Fibroblast of skin of abdomen (primary cell): Measurements from ENCODE around the gene UNC5CL.
"Not testable (repeated sequence)": the region's sequence is repeated elsewhere in the genome, so short reads cannot be mapped to it uniquely, and the experiment has no call there.

Experiments
- DNase-seq: peaks from one replicate; pipeline ENCODE4 v3.0.0-alpha.2; 2013

The UNC5CL gene

DNA sequence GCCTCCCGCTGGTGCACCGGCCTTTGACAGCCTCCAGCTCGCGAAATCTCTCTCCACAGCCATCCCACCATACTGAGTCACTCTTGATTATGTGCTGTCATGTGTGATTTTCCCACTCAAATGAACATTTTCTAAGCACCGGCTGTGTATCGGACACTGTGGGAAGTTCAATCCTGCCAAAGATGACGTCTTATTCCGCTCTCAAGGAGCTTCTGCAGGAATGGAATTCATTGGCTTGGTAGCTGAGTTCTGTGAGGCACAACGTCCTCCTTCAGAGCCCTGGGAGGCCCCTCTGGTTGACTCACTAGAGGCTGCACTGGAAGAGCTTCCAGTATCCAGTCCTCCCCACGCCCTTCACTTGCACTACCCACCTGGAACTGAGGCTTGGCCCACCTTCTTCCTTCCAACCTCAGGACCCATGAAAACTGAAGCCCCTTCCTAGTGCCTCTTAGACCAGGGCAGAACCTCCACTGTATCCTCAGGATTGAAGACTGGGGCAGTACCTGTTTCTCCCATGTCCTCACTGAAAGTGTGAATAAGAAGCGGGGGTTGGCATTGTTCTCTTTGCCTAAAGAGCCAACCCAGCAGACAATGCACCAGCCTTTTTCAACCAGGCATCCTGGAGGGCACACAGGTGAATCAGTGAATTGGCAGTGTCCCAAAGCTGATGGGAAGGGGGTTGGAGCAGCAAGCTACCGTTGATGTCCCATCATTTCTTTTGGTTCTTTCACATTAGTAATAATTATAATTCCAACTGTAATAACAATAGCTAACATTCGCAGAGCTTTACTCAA is 1.7 kb downstream of the UNC5CL start:
- DNase-seq: no peak

DNA sequence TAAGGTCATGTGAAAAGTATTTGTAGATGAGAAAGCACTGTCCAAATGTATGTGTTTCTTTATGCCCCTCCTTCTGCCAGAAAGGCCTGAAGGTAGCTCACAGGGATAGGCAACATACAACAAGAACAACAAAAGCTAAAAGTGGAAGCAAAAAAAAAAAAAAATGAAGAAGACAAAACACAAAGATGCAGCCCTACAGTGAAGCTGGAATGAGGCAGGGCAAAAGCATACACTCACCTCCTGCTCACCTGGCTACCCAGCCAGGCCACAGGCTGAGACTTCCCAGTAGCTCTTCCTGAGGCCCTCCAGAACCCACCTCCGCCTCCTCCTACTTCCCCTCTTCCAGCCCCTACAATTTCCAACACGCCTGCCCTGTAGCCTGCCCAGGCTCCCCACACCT is 2.4 kb downstream of the UNC5CL start:
- DNase-seq: no peak

DNA sequence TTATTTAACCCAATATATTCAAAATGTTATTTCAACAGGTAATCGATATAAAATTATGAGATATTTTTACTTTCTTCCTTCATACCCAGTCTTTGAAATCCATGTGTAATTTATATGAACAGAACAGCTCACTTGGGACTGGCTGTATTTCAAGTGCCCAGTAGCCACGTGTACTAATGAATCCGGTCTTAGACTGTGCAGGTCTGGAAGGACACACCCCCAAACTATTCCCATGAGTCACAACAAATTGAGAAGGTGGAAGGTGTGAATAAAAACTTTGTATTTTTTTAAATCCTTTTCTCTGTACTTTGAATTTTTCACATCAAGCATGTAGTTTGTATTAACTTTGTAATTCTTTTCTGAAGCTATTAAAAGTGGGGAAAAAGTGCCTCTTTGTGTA is 2.8 kb downstream of the UNC5CL start:
- DNase-seq: no peak

DNA sequence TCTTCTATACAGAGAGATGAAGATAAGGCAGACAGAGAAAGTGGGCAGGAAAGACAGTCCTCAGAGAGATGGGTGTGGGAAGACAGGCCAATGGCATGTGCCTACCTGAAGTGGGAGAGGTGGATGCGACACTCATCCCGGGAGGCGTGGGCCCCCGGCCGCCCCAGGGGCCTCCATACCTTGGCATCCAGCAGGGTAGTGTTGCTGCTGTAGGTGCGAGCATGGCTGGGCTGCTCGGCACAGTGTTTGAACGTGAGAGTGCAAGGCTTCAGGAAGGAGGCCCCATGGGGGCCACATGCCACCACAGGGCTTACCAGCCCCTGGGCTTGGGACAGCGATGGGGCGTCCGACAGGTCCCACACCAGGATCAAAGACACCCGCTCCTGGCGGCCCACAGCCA is 5.2 kb downstream of the UNC5CL start:
- DNase-seq: no peak

DNA sequence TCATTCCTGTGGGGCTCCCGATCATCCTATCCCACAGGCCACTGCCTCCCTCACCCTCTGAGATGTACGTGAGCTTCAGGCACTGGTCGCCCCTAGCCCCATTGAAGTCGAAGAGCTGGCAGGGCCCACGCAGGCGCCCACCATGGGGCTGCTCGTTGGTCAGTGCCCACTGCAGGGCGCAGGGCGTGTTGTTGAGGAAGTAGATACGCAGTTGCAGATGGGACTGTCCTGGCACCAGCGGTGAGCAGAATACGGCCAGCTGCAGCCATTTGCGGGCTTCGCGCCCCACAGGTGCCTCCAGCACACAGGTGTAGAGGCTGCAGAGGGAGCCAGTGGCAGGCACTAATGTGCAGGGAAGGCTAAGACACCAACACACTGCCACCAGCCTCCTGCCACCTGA is 6.2 kb downstream of the UNC5CL start:
- DNase-seq: no peak

DNA sequence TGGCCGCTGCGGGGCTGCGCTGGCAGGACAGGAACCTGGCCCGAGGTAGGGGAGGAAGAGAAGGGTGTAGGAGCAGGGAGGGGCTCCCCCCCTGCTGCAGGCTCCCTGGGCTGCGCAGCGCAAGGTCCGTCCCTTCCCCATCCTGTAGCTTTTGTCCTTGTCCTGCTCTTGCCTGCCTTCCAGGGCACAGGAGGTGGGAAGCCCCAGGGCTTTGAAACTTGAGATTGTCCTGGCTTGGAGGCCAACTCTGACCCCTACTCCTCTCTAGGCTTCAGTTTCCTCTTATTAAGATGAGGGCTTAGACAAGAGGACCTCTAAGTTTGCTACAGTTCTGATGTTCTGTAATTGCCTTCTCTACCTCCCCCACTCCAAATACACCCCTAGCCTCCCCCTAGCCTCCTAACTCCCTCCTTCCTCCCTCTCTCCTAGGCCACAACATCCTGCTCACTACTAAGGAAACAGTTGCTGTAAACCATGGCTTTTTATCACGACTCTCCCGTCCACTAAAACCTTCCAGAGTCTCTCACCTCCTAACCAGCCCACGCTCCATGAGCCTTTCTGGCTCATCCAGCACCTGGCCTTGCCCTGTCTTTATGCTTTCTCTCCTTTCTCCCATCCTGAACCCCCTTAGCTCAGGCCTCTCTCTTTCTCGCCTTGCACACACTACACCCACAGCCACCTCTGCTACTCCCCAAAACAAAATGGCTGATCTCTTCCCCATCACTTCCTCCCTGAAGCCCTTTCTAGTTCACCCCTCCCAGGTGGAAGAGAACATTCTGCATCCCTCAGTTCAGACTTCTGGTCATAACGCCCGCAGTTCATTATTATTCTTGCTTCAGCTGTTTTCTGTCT is 10.2 kb downstream of the UNC5CL start:
- no peak for DNase-seq

DNA sequence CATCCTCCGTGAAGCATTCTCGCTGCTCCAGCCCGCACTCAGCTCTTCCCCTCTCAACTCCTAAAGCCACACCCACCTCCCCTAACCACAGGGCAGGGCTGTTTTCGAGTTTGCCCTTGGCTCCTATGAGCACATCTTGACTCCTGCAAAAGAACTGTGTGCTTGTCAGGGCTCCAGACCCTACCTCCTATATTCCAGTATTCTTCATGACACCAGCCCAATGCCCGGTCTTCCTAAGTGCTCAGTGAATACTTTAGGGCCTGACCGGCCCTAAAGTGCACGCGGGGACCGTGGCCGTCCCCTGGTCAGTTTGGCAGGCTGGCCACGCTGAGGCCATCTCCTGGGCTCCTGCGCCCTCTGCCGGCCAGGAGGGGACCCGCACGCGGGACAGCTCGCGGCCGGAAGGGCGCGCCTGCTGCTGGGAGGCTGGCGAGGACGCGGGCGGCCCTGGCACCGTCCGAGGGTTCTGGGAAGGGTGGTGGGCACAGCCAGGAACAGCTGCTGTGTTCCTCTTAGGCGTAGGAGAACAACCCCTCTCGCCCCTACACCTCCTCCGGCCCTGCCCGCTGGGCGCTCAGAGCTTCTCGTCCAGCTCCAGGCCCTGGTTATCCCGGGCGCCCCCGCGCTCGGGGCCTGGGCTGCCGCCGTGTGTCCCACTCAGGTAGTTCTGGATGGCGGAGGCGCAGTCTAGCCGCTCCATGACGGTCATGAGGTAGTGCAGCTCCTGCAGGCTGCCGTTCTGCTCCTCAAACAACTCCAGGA is 11.0 kb downstream of the UNC5CL start:
- peak; percentile 63 for DNase-seq

DNA sequence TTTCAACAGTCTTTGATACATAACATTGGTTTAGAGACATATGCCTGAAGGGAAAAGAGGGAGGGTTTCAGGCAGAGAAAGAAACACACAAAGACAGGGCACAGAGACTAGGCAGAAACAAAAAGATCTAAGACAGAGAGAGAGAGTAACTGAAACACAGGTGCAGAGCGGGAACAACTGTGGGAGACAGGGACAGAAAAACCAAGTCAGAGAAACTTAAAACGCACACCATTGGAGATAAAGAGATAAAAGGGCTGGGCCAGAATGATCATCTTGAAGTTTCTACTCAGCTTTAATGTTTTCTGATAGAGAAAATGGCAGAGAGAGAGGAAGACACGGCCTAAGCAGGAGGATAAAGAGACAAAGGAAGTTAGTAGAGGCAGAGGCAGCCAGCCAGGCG is 11.8 kb downstream of the UNC5CL start:
- DNase-seq: no peak

DNA sequence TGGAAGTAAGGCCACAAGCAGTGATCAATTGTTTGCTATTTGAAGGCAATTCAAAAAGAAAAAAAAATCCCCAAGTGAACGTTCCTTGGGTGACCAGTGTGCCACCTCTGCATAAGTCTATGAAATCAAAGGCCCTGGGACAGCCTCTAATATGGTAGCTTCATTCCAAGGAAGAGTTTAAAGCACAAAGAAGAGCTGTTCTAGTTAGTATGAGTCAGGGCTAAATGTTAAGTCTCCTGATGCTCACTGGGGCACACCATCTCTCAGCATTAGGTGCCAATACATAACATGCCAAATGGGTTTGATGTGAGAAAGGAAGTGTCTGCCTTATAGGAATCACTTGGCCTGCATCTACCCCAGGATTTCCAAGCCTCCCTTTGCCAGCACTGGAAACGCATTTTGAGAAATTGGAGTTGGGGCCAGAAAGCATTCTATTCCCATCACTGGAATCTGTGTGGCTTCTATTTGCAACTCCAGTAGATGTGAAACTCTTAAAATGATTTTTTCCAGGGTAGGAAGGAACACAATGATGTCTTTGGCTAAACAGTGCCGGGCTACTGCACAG is 13.0 kb downstream of the UNC5CL start:
- DNase-seq: no peak

DNA sequence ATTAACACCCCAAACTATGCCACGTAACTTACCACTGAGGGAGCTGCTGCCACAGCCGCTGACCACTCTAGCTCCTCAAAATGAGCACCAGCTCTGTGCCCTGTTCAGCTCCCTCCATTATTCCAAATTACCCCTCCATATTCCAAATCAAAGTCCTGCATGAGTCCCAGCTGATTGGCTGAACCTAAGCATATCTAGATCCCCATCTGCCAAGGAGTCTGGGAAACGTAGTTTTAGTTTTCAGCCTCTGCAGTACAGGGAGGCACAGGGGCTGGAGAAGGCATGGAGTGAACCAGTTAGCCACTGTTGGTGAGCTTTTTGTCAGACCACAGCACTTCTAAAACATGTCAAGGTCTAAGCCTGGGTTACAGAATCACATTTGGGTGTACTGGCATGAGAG is 15.9 kb downstream of the UNC5CL start:
- no peak for DNase-seq

DNA sequence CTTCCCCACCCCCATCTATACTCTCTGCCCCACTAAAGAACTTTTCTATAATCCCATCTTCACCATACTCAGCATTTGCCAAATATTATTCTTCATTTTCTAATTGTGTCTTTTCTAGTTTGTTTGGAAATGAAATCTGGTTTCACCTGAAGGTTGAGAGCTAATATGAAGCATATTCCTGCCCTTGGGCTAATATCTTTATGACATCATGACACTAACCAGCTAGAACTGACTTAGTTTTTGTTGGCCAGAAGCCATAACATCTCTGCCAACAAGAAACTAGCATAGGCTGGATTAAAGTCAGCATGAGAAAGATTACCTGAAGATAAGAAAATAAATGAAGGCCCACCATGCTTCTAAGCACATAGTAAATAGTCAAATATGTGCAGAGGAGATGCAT is 16.7 kb downstream of the UNC5CL start:
- no peak for DNase-seq

DNA sequence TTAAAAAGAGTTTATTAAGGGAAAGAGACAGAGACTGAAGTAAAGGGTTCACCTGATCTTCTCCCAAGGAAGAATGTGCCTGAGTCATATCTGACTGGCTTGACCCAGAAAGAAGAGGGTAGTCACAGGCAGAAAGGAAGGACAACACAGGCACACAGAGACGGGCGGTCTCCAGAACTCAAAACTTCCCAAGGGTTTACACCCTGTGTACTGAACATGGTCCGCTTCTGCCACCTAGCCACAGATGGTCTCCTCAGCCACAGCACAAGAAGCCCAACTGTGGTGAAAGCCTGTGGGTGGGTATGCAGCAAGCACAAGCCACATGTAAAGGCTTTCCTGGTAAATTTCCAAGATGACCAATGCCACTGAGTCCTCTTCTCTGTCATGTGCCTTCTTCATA is 17.2 kb downstream of the UNC5CL start:
- peak; percentile 79 for DNase-seq

DNA sequence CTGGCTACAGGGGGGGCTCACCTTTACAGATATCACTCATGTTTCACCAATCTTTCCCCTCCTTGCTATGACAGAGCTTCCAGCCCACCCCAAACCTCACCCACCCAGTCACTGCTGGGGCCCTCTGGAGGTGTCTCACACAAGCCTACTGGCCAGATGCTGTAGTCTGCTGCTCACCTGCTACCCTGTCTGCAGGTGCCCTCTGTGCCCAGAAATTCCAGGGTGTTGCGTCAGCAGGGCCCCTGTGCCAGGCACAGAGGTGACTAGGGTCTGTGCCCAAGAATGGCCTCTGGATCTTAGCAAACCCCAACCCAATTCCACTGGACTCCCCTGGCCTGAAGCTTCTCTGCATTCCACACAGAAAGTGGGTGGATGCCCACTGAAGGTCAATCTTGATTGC is 21.4 kb downstream of the UNC5CL start:
- no peak for DNase-seq

DNA sequence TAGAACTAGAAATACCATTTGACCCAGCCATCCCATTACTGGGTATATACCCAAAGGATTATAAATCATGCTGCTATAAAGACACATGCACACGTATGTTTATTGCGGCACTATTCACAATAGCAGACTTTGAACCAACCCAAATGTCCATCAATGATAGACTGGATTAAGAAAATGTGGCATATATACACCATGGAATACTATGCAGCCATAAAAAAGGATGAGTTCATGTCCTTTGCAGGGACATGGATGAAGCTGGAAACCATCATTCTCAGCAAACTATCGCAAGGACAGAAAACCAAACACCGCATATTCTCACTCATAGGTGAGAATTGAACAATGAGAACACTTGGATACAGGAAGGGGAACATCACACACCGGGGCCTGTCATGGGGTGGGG is 23.2 kb downstream of the UNC5CL start:
- not testable (repeated sequence) for DNase-seq

DNA sequence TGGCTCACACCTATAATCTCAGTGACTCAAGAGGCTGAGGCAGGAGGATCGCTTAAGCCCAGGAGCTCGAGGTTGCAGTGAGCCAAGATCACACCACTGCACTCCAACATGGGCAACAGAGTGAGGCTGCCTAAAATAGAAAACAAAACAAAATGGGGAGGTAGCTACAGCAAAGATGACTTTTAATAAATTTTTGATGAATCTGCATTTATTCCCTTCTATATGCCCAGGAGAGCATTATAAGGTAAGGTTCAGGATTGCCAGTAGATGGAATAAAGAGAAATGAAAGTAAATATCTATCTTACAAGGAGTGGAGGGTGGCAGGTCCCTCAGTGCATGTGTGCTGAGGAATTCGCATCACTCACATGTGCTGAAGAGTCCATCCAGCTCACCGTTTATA is 24.2 kb downstream of the UNC5CL start:
- no peak for DNase-seq

DNA sequence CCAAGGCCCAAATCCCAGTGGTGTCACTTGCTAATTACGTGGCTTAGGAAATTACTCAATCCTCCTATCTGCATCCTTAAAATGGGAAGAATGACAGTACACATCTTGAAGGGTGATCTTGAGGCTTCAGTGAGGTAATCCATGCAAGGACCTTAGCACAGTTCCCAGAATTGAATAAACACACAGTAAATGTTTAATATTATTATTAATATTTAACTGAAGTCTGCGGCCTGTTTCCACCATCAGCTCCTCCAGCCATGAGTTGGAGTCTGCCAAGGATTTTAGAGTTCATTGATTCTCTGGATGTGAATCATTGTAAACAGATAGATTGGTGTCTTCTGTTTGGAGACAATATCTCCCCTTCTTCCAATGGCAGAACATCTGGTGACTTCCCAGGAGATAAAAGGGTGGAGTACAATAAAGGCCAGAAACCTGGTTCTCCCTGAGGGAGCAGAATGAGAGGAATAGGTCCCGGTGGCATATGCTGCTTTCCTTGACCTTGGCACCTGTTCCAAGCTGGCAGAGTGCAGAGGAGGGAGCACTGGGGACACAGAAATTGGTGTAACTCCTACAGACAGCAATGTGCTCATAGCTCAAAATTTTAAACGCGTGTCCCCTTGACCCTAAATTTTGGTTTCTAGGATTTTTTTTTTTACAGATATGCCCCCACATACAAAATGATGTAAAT is 25.4 kb downstream of the UNC5CL start:
- no peak for DNase-seq

DNA sequence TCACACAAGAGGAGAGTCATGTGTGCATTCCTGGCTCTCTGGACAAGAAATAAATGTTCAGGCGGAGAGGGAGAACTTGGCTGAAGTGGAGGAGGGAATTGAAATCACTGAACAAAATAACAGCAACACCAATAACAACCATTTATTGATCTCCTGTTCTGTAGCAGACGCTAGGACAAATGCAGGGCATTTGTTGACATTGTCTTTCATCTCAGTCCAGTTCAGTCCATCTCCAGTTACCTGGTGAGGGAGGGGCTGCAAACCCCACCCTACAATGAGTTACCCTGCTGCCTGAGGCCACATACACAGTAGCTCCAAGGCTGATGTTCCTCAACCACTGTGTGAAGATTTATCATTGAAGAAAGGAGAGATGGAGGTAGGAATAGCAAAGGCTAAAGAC is 27.3 kb downstream of the UNC5CL start:
- no peak for DNase-seq

DNA sequence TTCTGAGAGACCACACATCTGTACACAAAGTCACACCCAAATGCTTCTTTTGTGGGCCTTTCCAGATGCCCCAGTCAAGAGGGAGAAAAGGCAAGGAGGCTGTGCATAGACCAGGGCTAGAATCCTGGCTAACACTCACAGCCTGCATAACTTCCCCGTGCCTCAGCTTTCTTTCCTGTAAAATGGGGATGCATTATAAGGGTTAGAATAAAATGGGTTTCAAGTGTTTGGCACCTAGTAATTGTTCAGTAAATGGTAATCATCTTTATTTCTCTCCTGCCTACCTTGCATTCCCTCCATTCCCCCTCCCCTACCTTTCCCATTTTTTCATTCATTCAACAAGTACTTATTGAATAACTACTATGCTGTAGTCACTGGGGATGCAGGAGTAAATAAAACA is 29.4 kb downstream of the UNC5CL start:
- no peak for DNase-seq

DNA sequence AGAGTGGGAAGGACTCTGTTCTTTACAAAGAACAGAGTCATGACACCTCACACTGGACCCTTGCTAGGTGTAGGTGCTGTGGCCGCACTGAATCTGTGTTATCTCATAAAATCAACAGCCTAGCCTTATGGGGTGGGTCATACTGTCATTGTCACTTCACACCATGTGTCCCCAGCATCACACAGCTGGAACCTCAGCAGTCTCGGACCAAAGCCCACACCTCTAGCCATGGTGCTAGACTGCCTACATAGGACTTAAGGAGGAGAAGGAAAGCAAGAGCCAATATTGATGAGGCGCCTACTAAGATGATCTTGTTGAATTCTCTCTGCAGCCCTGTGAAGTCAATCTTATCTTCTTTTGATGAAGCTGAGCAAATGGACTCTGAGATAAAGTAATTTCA is 31.0 kb downstream of the UNC5CL start:
- no peak for DNase-seq

DNA sequence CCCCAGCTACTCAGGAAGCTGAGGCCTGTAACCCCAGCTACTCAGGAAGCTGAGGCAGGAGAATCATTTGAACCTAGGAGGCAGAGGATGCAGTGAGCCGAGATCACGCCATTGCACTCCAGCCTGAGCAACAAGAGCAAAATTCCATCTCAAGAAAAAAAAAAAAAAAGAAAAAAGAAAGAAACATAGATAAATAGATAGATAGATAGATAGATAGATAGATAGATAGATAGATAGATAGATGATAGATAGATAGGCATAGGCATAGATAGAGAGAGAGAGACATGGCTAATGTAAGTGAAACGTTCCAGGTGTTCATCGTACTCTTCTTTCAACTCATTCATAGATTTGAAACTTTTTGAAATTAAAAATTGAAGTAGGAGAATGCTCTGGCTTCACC is 32.0 kb downstream of the UNC5CL start:
- not testable (repeated sequence) for DNase-seq

DNA sequence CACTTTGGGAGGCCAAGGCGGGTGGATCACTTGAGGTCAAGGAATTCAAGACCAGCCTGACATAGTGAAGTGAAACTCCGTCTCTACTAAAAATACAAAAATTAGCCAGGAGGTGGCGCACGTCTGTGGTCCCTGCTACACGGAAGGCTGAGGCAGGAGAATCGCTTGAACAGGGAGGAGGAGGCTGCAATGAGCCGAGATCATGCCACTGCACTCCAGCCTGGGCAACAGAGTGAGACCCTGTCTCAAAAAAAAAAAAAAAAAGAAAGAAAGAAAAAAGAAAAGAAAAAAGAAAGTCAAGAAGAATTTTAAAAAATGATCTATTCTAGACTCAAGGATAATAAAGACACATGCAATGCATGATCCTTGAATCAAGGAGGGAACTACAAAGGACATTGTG is 32.8 kb downstream of the UNC5CL start:
- peak; percentile 45 for DNase-seq

DNA sequence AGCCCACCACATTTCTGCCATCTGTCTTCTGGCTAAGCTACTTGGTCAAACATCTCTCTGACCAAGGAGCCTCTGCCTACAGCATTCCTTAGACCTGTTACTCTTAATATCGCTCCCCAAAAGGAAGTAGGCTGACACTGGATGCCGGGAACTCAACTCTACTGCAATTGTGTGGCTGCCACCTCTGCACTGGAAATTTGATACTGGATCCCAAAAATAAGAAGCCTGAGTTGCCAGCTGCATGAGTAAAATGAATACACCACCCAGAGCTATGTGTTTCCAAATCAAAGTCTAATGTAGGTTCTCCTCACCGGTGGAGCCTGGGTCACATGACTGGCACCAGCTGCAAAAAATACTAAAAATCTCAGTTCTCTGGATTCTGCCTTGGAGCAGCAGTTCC is 36.9 kb downstream of the UNC5CL start:
- no peak for DNase-seq
